Measurements from ENCODE around the gene TMEM144.
"Not testable (repeated sequence)": the region's sequence is repeated elsewhere in the genome, so short reads cannot be mapped to it uniquely, and the experiment has no call there.

TMEM144 gene

GRCh38 chr4:158238575-158238974, 28.3 kb downstream of the TMEM144 start:
- DNase-seq: no peak

- no peak for DNase-seq
These were observed 28.9 kb downstream of the TMEM144 start for GRCh38 chr4:158239196-158239595.

GRCh38 chr4:158243071-158243470, 32.8 kb downstream of the TMEM144 start:
- DNase-seq: no peak

GRCh38 chr4:158250321-158250720, 40.0 kb downstream of the TMEM144 start:
- DNase-seq: no peak

- DNase-seq: no peak
These were observed 43.2 kb downstream of the TMEM144 start for GRCh38 chr4:158253350-158253980.

- DNase-seq: no peak
These were observed 44.0 kb downstream of the TMEM144 start for GRCh38 chr4:158254292-158254691.

- no peak for DNase-seq
These were observed 45.5 kb downstream of the TMEM144 start for GRCh38 chr4:158255727-158256324.

GRCh38 chr4:158259955-158260575, 49.8 kb downstream of the TMEM144 start:
- DNase-seq: no peak

GRCh38 chr4:158261480-158261879, 51.2 kb downstream of the TMEM144 start:
- no peak for DNase-seq

- no peak for DNase-seq
These were observed 58.3 kb downstream of the TMEM144 start for GRCh38 chr4:158268553-158268952.

- no peak for DNase-seq
These were observed 64.3 kb downstream of the TMEM144 start for GRCh38 chr4:158274636-158275035.

- DNase-seq: no peak
These were observed 67.3 kb downstream of the TMEM144 start for GRCh38 chr4:158277558-158277957.

- DNase-seq: not testable (repeated sequence)
These were observed 68.8 kb downstream of the TMEM144 start for GRCh38 chr4:158279052-158279451.

- DNase-seq: no peak
These were observed 70.6 kb downstream of the TMEM144 start for GRCh38 chr4:158280856-158281255.

GRCh38 chr4:158282252-158282651, 72.0 kb downstream of the TMEM144 start:
- no peak for DNase-seq

GRCh38 chr4:158285429-158286216, 75.3 kb downstream of the TMEM144 start:
- no peak for DNase-seq

- DNase-seq: no peak
These were observed 80.6 kb downstream of the TMEM144 start for GRCh38 chr4:158290912-158291311.

GRCh38 chr4:158291334-158292055, 81.2 kb downstream of the TMEM144 start:
- no peak for DNase-seq

- DNase-seq: no peak
These were observed 81.9 kb downstream of the TMEM144 start for GRCh38 chr4:158292156-158292555.

- no peak for DNase-seq
These were observed 84.8 kb downstream of the TMEM144 start for GRCh38 chr4:158295053-158295452.

GRCh38 chr4:158297866-158298265, 87.6 kb downstream of the TMEM144 start:
- DNase-seq: no peak

GRCh38 chr4:158299459-158300007, 89.2 kb downstream of the TMEM144 start:
- no peak for DNase-seq

- DNase-seq: no peak
These were observed 89.7 kb downstream of the TMEM144 start for GRCh38 chr4:158300012-158300411.
